Astrocyte of the spinal cord (primary cell): ENCODE results near the gene RORC.

ENCODE experiments used
- DNase-seq: peaks from one replicate; pipeline ENCODE4 v3.0.0; 2011; ENCODE audit warnings: low read depth, low spot score
- H3K4me3 ChIP-seq: 2 replicates; pipeline ENCODE4 v1.5.1; 2011; ENCODE audit warnings: low read depth, mild to moderate bottlenecking, low read length, moderate library complexity
- CTCF ChIP-seq: IDR thresholded peaks from 2 replicates; pipeline ENCODE4 v1.5.1; 2012; ENCODE audit warnings: low read depth, mild to moderate bottlenecking, low read length, inconsistent platforms
- in situ Hi-C: cut with HindIII; loops from 2 replicates; pipeline ENCODE4 v1.10.0; 2017; ENCODE audit warnings: low sequenced_read_pairs

RORC gene

GRCh38 chr1:151864411-151864810, 32.8 kb upstream of the RORC start:
- DNase-seq, result no peak
- in situ Hi-C loops, result no loop called here
- TF ChIP-seq CTCF, result no peak
- no peak overlapping the region for H3K4me3 ChIP-seq

DNA sequence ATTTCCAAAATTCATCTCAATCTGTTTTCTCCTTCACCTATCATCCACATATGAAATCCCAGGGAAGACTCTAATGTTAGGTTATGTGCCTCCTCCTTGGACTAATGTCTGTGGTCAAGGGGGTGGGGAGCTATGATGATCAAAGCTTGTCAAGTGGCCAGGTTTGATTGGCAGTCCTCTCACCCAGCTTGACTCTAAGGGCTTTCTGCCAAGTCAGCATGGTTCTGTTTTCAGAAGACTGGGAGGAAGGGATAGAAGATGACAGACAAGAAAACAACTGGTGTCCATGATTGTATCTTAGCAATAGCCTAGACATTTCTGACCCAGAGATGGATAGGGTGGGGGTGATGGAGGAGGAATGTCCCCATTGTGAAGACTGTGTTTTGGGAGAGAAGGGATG, 31.0 kb upstream of the RORC start:
- no peak for DNase-seq
- in situ Hi-C loops, result no loop called here
- H3K4me3 ChIP-seq, result no peak overlapping the region
- TF ChIP-seq CTCF, result no peak

GRCh38 chr1:151860504-151861187, 29.0 kb upstream of the RORC start:
- H3K4me3 ChIP-seq, result no peak overlapping the region
- in situ Hi-C loops, result no loop called here
- TF ChIP-seq CTCF, result no peak
- no peak for DNase-seq

- no peak for DNase-seq
- no peak overlapping the region for H3K4me3 ChIP-seq
- no peak for TF ChIP-seq CTCF
- in situ Hi-C loops, result no loop called here
These were observed 28.3 kb upstream of the RORC start for GRCh38 chr1:151859891-151860293.

GRCh38 chr1:151858886-151859665, 27.5 kb upstream of the RORC start:
- in situ Hi-C loops, result no loop called here
- TF ChIP-seq CTCF, result no peak
- no peak for DNase-seq
- no peak overlapping the region for H3K4me3 ChIP-seq

- in situ Hi-C loops, result no loop called here
- no peak for TF ChIP-seq CTCF
- DNase-seq, result no peak
- H3K4me3 ChIP-seq, result no peak overlapping the region
These were observed 26.6 kb upstream of the RORC start for GRCh38 chr1:151858030-151858746.
